IMR-90 (cell line): Measurements from ENCODE around the gene C22orf39. TPM values are rescaled to one million over a fixed set of nuclear protein-coding genes. Genes with fewer than 3 reads are reported as not detected.

Experiments used
- ATAC-seq: fragments of 200-7000 bp; cut with Tn5 transposase; 2 replicates; pipeline ENCODE4 v1.9.1; 2020; ENCODE audit warnings: low read depth, mild to moderate bottlenecking, moderate library complexity
- BruUV-seq: library from RNA; stranded (reverse); fragments of 400-500 nt; replicated peaks from 2 replicates; lab custom pipeline; 2021; lab: Mats Ljungman, UMichigan
- CTCF ChIA-PET: fragments of 300-600 bp; formaldehyde crosslinking; extraction: SDS; loops from one replicate; lab custom pipeline; 2021; ENCODE audit warnings: antibody characterized with exemption; lab: Yijun Ruan, JAX
- POLR2A ChIA-PET: fragments of 300-600 bp; sonication (Branson Sonifier 250); formaldehyde crosslinking; loops from one replicate; lab custom pipeline; 2022; ENCODE audit warnings: antibody characterized with exemption; ENCODE audit not compliant: unreplicated experiment; lab: Charles Lee
- DNase-seq: peaks from one replicate; pipeline ENCODE4 v3.0.0; 2013
- H2AFZ ChIP-seq: replicated peaks from 2 replicates; pipeline ENCODE3; 2013; ENCODE audit warnings: low read length, mild to moderate bottlenecking; ENCODE audit not compliant: poor library complexity
- H2AK5ac ChIP-seq: 2 replicates; pipeline ENCODE4 v1.6.1; 2013; ENCODE audit warnings: low read depth, low read length, inconsistent platforms
- H2AK9ac ChIP-seq: replicated peaks from 2 replicates; pipeline ENCODE3; 2013; ENCODE audit warnings: mild to moderate bottlenecking, low read depth, low read length, moderate library complexity; ENCODE audit not compliant: poor library complexity
- H2BK120ac ChIP-seq: 2 replicates; pipeline ENCODE4 v1.6.1; 2013; ENCODE audit warnings: low read depth, low read length, inconsistent platforms
- H2BK15ac ChIP-seq: 3 replicates; pipeline ENCODE4 v1.6.1; 2013; ENCODE audit warnings: low read depth, low read length, inconsistent platforms
- H2BK20ac ChIP-seq: 2 replicates; pipeline ENCODE4 v1.6.1; 2013; ENCODE audit warnings: low read depth, mild to moderate bottlenecking, inconsistent platforms, low read length, moderate library complexity
- H2BK5ac ChIP-seq: 2 replicates; pipeline ENCODE4 v1.6.1; 2013; ENCODE audit warnings: mild to moderate bottlenecking, low read depth, low read length, inconsistent platforms; ENCODE audit not compliant: poor library complexity, severe bottlenecking
- H3K14ac ChIP-seq: replicated peaks from 2 replicates; pipeline ENCODE4 v1.6.1; 2013; ENCODE audit warnings: low read depth, low read length, inconsistent platforms
- H3K18ac ChIP-seq: 2 replicates; pipeline ENCODE4 v1.6.1; 2013; ENCODE audit warnings: low read depth, low read length, control low read depth
- H3K23ac ChIP-seq: 2 replicates; pipeline ENCODE4 v1.6.1; 2013; ENCODE audit warnings: low read depth, low read length, inconsistent platforms
- H3K27ac ChIP-seq: 2 replicates; pipeline ENCODE4 v1.5.1; 2013; ENCODE audit warnings: mild to moderate bottlenecking, control low read depth, low read length; ENCODE audit not compliant: insufficient read depth
- H3K27me3 ChIP-seq: 2 replicates; pipeline ENCODE4 v1.6.1; 2013; ENCODE audit warnings: low read length; ENCODE audit not compliant: control insufficient read depth, insufficient read depth
- H3K36me3 ChIP-seq: 2 replicates; pipeline ENCODE4 v1.6.1; 2013; ENCODE audit warnings: low read length, mixed read lengths; ENCODE audit not compliant: control insufficient read depth, insufficient read depth
- H3K4ac ChIP-seq: 2 replicates; pipeline ENCODE4 v1.6.1; 2013; ENCODE audit warnings: low read depth, low read length, inconsistent platforms
- H3K4me1 ChIP-seq: 2 replicates; pipeline ENCODE4 v1.6.1; 2013; ENCODE audit warnings: low read length, mixed read lengths; ENCODE audit not compliant: control insufficient read depth, insufficient read depth
- H3K4me2 ChIP-seq: 2 replicates; pipeline ENCODE4 v1.6.1; 2013; ENCODE audit warnings: low read depth, mild to moderate bottlenecking, control low read depth, low read length, moderate library complexity
- H3K4me3 ChIP-seq: 2 replicates; pipeline ENCODE4 v1.5.1; 2013; ENCODE audit warnings: low read depth, mild to moderate bottlenecking, control low read depth, low read length, moderate library complexity; ENCODE audit not compliant: insufficient read depth
- H3K56ac ChIP-seq: 2 replicates; pipeline ENCODE4 v1.6.1; 2013; ENCODE audit warnings: low read length, inconsistent platforms; ENCODE audit not compliant: insufficient read depth; ENCODE audit errors: extremely low read depth
- H3K79me1 ChIP-seq, 2 experiments: 2 replicates each; pipeline ENCODE4 v1.6.1; 2013; ENCODE audit warnings: low read length in 2 of 2, inconsistent platforms in 1 of 2, low read depth in 1 of 2
- H3K9ac ChIP-seq: 2 replicates; pipeline ENCODE4 v1.6.1; 2013; ENCODE audit warnings: low read depth, low read length, control low read depth
- H3K9me1 ChIP-seq: 2 replicates; pipeline ENCODE4 v1.6.1; 2013; ENCODE audit warnings: low read length, inconsistent platforms; ENCODE audit not compliant: insufficient read depth
- H3K9me3 ChIP-seq: 2 replicates; pipeline ENCODE4 v1.6.1; 2013; ENCODE audit warnings: low read length; ENCODE audit not compliant: control insufficient read depth, insufficient read depth
- H4K20me1 ChIP-seq: 2 replicates; pipeline ENCODE4 v1.6.1; 2013; ENCODE audit warnings: low read length, inconsistent platforms; ENCODE audit not compliant: insufficient read depth
- H4K5ac ChIP-seq: 2 replicates; pipeline ENCODE4 v1.6.1; 2013; ENCODE audit warnings: mild to moderate bottlenecking, low read depth, low read length, control low read depth
- H4K8ac ChIP-seq, 2 experiments: 2 replicates each; pipeline ENCODE4 v1.6.1; 2013; ENCODE audit warnings: low read depth in 2 of 2, low read length in 2 of 2, control low read depth in 1 of 2, inconsistent platforms in 1 of 2
- H4K91ac ChIP-seq: 2 replicates; pipeline ENCODE4 v1.6.1; 2013; ENCODE audit warnings: low read depth, low read length, inconsistent platforms; ENCODE audit not compliant: insufficient read depth
- BHLHE40 ChIP-seq: fragments of 150-350 bp; IDR thresholded peaks from 2 replicates; pipeline ENCODE4 v1.6.1; 2016; ENCODE audit warnings: mild to moderate bottlenecking, low read depth, low read length
- CEBPB ChIP-seq: IDR thresholded peaks from 2 replicates; pipeline ENCODE4 v1.6.1; 2012; ENCODE audit warnings: low read depth, low read length, improper control_type of control experiment
- CHD1 ChIP-seq: IDR thresholded peaks from 2 replicates; pipeline ENCODE4 v1.6.1; 2012; ENCODE audit warnings: low read depth, low read length, improper control_type of control experiment
- CTCF ChIP-seq: conservative IDR thresholded peaks from 2 replicates; pipeline ENCODE4 v1.5.1; 2012; ENCODE audit warnings: mild to moderate bottlenecking, low read depth, low read length, improper control_type of control experiment
- ELK1 ChIP-seq: fragments of 150-350 bp; IDR thresholded peaks from 2 replicates; pipeline ENCODE4 v1.6.1; 2016; ENCODE audit warnings: low read depth, mild to moderate bottlenecking, low read length, moderate library complexity, borderline replicate concordance
- FOS ChIP-seq: fragments of 150-350 bp; IDR thresholded peaks from 2 replicates; pipeline ENCODE4 v1.6.1; 2016; ENCODE audit warnings: low read depth, low read length
- MAFK ChIP-seq: IDR thresholded peaks from 2 replicates; pipeline ENCODE4 v1.6.1; 2012; ENCODE audit warnings: low read depth, low read length, improper control_type of control experiment
- MAZ ChIP-seq: IDR thresholded peaks from 2 replicates; pipeline ENCODE4 v1.6.1; 2012; ENCODE audit warnings: low read depth, mild to moderate bottlenecking, low read length, improper control_type of control experiment, moderate library complexity, borderline replicate concordance
- MXI1 ChIP-seq: IDR thresholded peaks from 2 replicates; pipeline ENCODE4 v1.6.1; 2012; ENCODE audit warnings: low read depth, mild to moderate bottlenecking, low read length, moderate library complexity, borderline replicate concordance
- NFE2L2 ChIP-seq: fragments of 150-350 bp; IDR thresholded peaks from 2 replicates; pipeline ENCODE4 v1.6.1; 2016; ENCODE audit warnings: low read depth, mild to moderate bottlenecking, low read length
- POLR2A ChIP-seq: IDR thresholded peaks from 2 replicates; pipeline ENCODE4 v1.6.1; 2012; ENCODE audit warnings: mild to moderate bottlenecking, low read depth, low read length
- RAD21 ChIP-seq: IDR thresholded peaks from 2 replicates; pipeline ENCODE4 v1.6.1; 2012; ENCODE audit warnings: low read length, improper control_type of control experiment
- RCOR1 ChIP-seq: IDR thresholded peaks from 2 replicates; pipeline ENCODE4 v1.6.1; 2012; ENCODE audit warnings: mild to moderate bottlenecking, low read length, improper control_type of control experiment; ENCODE audit not compliant: insufficient replicate concordance
- RFX5 ChIP-seq: IDR thresholded peaks from 2 replicates; pipeline ENCODE4 v1.8.0; 2012; ENCODE audit warnings: low read depth, mild to moderate bottlenecking, low read length, moderate library complexity
- SMC3 ChIP-seq: fragments of 150-350 bp; IDR thresholded peaks from 2 replicates; pipeline ENCODE4 v1.6.1; 2016; ENCODE audit warnings: low read depth, mild to moderate bottlenecking, antibody characterized with exemption, low read length, moderate library complexity
- USF2 ChIP-seq: fragments of 150-350 bp; IDR thresholded peaks from 2 replicates; pipeline ENCODE4 v1.6.1; 2017; ENCODE audit warnings: mild to moderate bottlenecking, antibody characterized with exemption, low read length, low read depth
- WGBS, 2 experiments: methylation state at CpG; one replicate each; pipeline versions ENCODE4 v1.1.5 to v1.1.7; 2013; ENCODE audit warnings: missing lambda C conversion rate in 2 of 2; ENCODE audit not compliant: insufficient read length in 1 of 2; ENCODE audit errors: extremely low coverage in 2 of 2; 5-methylcytosine and 5-hydroxymethylcytosine counted together
- dilution Hi-C: fragments of 300-500 bp; cut with HindIII; formaldehyde crosslinking; loops from one replicate; pipeline ENCODE4 v1.14.3; 2018; ENCODE audit warnings: low sequenced_read_pairs; ENCODE audit not compliant: unreplicated experiment
- in situ Hi-C: fragments of 300-500 bp; cut with MboI; formaldehyde crosslinking; loops from 3 replicates; pipeline ENCODE4 v1.14.3; 2019; ENCODE audit warnings: low sequenced_read_pairs, inconsistent platforms, mixed read lengths
- intact Hi-C: fragments of 100-400 bp; cut with micrococcal nuclease; formaldehyde crosslinking; loops from 2 replicates; pipeline ENCODE4 v1.10.0; 2022
- polyA plus RNA-seq, 3 experiments: library from polyadenylated mRNA; depleted of rRNA; stranded (reverse); fragments of >200 nt; gene quantifications; 2 replicates each; pipeline ENCODE4 v1.2.3, GENCODE V29; 2012; ENCODE audit warnings: low replicate concordance in 1 of 3
- total RNA-seq: library from RNA; depleted of rRNA; stranded (reverse); fragments of >200 nt; gene quantifications from 2 replicates; pipeline ENCODE4 v1.2.3, GENCODE V29; 2012

Gene C22orf39
- total and polyA plus RNA-seq, 2 of the 4 experiments (the other 2 are of a cell fraction): 8.2 to 8.9 TPM

- Histone ChIP-seq H2BK20ac (no peak overlapping the region), H4K20me1 (no peaks in the 10 kb centered on the region), H3K79me1 (no peaks in the 10 kb centered on the region), H2BK15ac (no peak overlapping the region), H4K5ac (no peak overlapping the region), H2AK9ac (no peak overlapping the region), H3K4me3 (no peak overlapping the region), H3K4ac (no peak overlapping the region), H3K4me2 (no peak overlapping the region), H3K9me1 (peaks cover 4% of the 10 kb centered on the region; the same call in 1 of the 2 replicates), H3K27me3 (no peaks in the 10 kb centered on the region), H3K9me3 (no peaks in the 10 kb centered on the region), H3K27ac (no peak overlapping the region), H3K56ac (no peak overlapping the region), H3K18ac (no peak overlapping the region), H2BK5ac (no peak overlapping the region), H2AK5ac (no peak overlapping the region), H4K91ac (no peak overlapping the region), H4K8ac (no peak overlapping the region), H2AFZ (no peak overlapping the region), H3K14ac (no peak overlapping the region), H3K36me3 (peaks cover 1% of the 10 kb centered on the region), H3K9ac (no peak overlapping the region), H3K4me1 (peaks cover 3% of the 10 kb centered on the region), H3K23ac (no peak overlapping the region), H2BK120ac (no peak overlapping the region)
- ATAC-seq (no peak), DNase-seq (no peak)
- CTCF ChIA-PET: no interaction called here
- TF ChIP-seq CHD1 (no peak), CTCF (no peak), FOS (no peak), MAZ (no peak), NFE2L2 (no peak), USF2 (no peak), BHLHE40 (no peak), RFX5 (no peak), RAD21 (no peak), SMC3 (no peak), MAFK (no peak), CEBPB (no peak), MXI1 (no peak), RCOR1 (no peak), POLR2A (no peak), ELK1 (no peak)
- no CpG with 5 or more reads among the region's 6 CpGs for WGBS, 2 experiments
- dilution Hi-C loops (no loop called here), intact Hi-C loops (no loop called here), in situ Hi-C loops (no loop called here)
- POLR2A ChIA-PET: no interaction called here
- no TSS peak for BruUV-seq
Measured at GRCh38 chr22:19492504-19493174, 45.1 kb upstream of the C22orf39 start.
